Adrenal gland (tissue), 5 donors: ENCODE measurements around the gene ENPP1.

Experiments used
- CTCF ChIP-seq, 6 experiments: fragments of 450-650 bp in 4 of 6; fragments of 200-600 bp in 2 of 6; sonication (generic) in 1 of 6; IDR thresholded peaks; 1 replicate in 5 of 6; 2 replicates in 1 of 6; pipeline versions ENCODE4 v1.5.1 to v1.8.0; 2016 to 2021; ENCODE audit warnings: antibody characterized with exemption in 6 of 6, mild to moderate bottlenecking in 2 of 6, moderate library complexity in 1 of 6
- POLR2A ChIP-seq, 2 donors: fragments of 450-650 bp; IDR thresholded peaks; one replicate each; pipeline ENCODE4 v1.6.1; 2017; ENCODE audit warnings: antibody characterized with exemption in 2 of 2, mild to moderate bottlenecking in 2 of 2, moderate library complexity in 1 of 2
- donor health status: DM: no; HTN: no; CAD: no.

DNA sequence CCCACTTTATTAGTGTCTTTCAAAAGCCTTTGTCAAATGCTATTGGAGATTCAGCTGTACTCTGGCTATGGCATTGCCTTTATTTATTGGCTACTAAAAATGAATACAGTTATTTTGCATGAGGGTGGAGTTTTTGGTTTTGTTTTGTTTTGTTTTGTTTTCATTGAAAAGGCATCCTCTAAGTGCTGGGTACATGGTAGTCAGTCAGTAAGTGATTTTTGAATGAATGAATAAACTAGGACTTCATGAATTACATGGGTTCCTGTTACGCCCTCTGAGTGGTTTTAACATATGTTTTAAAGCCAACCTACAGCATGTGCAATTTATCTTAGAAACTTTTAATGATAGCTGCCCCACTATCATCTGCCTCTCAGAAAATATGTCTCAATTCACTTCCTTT is 38.9 kb upstream of the ENPP1 start:
- TF ChIP-seq CTCF (IDR thresholded peaks at IDR 0.05) (no peak), POLR2A (IDR thresholded peaks at IDR 0.05) (no peak)
